ENCODE data around the gene TRABD2A.

TRABD2A gene

DNA sequence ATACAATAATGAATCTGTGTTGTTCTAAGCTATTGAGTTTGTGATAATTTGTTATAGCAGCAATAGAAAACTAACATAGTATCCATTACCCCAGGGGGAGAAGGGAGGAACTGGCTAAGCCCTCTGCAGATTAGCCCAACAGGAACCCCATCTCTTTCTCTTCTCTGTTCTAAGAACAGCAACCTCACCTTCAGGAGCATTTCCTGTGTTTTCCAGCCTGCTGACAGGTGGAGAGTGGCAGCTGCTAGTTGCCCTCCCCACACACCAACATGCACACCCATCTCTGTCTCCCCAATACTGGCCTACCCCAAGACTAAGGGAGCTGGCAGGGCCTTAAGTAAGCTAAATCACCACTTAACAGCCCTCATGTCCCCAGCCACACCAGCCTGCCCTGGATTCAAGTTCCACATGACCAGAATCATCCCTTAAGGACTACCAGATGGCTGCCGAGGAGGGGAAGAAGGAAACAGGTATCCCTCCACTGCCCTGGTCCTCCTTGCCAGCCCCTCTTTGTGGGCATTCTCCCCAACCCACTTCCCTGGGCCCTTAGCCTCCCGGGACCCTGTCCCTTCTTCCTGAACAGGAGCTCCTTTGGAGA is 52.8 kb downstream of the TRABD2A start:
- in situ Hi-C loops (cut with MboI; ENCODE audit: low sequenced_read_pairs): no loop called here

- in situ Hi-C loops (cut with MboI; ENCODE audit: low sequenced_read_pairs): no loop called here
These were observed 57.1 kb downstream of the TRABD2A start for GRCh38 chr2:84823788-84824187.

GRCh38 chr2:84823229-84823628 is 57.7 kb downstream of the TRABD2A start:
- in situ Hi-C loops (cut with MboI; ENCODE audit: low sequenced_read_pairs): no loop called here

- in situ Hi-C loops (cut with MboI; ENCODE audit: low sequenced_read_pairs): no loop called here
These were observed 59.1 kb downstream of the TRABD2A start for GRCh38 chr2:84821806-84822205.

DNA sequence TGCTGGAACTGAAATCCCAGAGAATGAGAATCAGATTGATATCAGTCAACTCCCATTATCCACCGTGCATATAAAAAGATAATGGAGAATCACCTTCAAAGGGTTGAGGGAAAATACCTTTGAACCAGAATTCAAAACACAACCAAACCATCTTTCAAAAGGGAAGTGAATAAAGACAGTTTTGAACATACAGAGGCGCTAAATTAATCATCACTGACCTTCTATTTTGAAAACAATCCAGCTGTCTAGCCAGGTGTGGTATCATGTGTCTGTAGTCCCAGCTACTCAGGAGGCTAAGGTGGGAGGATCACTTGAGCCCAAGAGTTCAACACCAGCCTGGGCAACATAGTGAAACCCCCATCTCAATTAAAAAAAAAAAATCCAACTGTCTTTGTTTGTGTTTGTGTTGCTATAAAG is 63.6 kb downstream of the TRABD2A start:
- in situ Hi-C loops (cut with MboI; ENCODE audit: low sequenced_read_pairs): no loop called here

DNA sequence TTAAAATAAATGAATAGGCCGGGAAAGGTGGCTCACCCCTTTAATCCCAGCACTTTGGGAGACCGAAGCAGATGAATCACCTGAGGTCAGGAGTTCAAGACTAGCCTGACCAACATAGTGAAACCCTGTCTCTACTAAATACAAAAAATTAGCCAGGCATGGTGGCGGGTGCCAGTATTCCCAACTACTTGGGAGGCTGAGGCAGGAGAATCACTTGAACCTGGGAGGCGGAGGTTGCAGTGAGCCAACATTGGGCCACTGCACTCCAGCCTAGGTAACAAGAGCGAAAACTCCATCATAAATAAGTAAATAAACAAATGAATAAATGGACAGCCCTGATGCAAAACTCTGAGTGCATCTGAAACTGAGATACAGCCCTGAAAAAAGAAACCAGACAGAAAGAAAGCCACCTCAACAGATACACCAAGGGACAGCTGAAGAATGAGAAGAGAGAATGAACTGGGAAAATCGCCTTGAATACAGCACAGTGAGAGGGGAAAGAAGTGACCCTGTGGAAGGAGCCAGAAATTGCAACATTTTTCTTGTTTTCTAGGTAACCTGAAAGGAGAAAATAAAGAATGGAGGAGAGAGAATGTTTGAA is 64.4 kb downstream of the TRABD2A start:
- in situ Hi-C loops (cut with MboI; ENCODE audit: low sequenced_read_pairs): no loop called here

GRCh38 chr2:84815146-84815545 is 65.7 kb downstream of the TRABD2A start:
- in situ Hi-C loops (cut with MboI; ENCODE audit: low sequenced_read_pairs): no loop called here

GRCh38 chr2:84811839-84812431 is 68.9 kb downstream of the TRABD2A start:
- in situ Hi-C loops (cut with MboI; ENCODE audit: low sequenced_read_pairs): no loop called here

GRCh38 chr2:84808279-84808678 is 72.6 kb downstream of the TRABD2A start:
- in situ Hi-C loops (cut with MboI; ENCODE audit: low sequenced_read_pairs): no loop called here

DNA sequence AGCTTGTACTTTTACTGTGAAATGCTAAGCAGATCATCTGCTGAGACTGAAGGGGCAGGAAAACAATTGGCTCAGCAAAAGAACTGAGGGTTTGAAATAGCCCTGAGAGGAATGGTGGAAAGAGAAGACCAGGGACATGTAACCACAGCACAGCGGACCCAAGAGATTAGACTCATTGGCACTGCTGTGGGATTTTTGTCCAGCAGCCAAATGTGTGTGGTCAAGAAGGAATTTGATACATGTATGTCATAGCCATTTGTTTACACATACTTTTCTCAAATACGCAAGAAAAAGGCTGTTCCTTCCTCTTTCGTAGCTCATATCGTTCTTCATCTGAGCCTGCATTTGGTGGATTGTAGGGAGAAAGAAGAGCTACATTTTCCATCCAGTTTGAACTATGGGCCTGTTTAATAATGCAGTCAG is 73.8 kb downstream of the TRABD2A start:
- in situ Hi-C loops (cut with MboI; ENCODE audit: low sequenced_read_pairs): no loop called here

DNA sequence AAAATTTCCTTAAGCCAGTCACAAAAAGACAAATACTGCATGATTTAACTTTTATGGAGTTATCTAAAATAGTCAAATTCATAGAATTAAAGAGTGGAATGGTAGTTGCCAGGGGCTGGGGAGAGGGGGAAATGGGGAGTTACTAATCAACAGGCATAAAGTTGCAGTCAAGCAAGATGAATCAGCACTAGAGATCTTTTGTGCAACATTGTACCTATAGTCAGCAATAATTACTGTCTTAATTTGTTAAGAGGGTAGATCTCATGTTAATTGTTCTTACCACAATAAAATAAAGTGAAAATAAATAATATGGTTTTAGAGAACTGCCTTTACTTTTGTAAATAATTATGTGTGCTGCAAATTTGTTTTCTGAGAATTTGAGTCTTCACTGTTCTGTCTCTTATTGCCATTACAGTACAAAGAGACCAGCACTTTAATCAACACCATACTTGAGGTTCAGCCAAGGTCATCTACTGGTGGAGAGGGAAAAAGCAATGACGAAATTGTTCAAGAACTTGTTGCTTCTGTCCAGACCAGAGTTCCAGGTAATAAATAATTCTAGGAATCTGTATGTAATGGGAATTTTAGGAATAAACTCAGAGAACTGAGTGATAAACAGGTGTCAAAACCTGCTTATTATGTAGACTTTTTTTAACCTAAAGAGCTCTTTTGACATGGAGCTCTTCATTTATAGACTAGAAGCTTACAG is 75.5 kb downstream of the TRABD2A start:
- in situ Hi-C loops (cut with MboI; ENCODE audit: low sequenced_read_pairs): no loop called here

DNA sequence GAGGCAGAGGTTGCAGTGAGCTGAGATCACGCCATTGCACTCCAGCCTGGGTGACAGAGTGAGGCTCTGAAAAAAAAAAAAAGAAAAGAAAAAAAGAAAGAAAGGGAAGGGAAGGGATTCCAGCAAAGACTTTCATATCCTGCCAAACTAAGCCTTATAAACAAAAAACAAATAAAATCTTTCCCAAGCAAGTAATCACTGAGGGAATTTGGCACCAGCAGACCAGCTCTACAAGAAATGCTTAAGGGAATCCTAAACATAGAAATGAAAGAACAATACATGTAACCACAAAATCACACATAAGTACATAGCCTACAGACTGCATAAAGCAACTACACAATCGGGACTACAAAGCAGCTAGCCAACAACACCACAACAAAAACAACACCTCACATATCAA is 79.1 kb downstream of the TRABD2A start:
- in situ Hi-C loops (cut with MboI; ENCODE audit: low sequenced_read_pairs): no loop called here

GRCh38 chr2:84800194-84800805 is 80.6 kb downstream of the TRABD2A start:
- in situ Hi-C loops (cut with MboI; ENCODE audit: low sequenced_read_pairs): no loop called here

GRCh38 chr2:84799772-84800171 is 81.1 kb downstream of the TRABD2A start:
- in situ Hi-C loops (cut with MboI; ENCODE audit: low sequenced_read_pairs): no loop called here

- in situ Hi-C loops (cut with MboI; ENCODE audit: low sequenced_read_pairs): no loop called here
These were observed 83.6 kb downstream of the TRABD2A start for GRCh38 chr2:84797271-84797670.

GRCh38 chr2:84796798-84797197 is 84.1 kb downstream of the TRABD2A start:
- in situ Hi-C loops (cut with MboI; ENCODE audit: low sequenced_read_pairs): no loop called here

DNA sequence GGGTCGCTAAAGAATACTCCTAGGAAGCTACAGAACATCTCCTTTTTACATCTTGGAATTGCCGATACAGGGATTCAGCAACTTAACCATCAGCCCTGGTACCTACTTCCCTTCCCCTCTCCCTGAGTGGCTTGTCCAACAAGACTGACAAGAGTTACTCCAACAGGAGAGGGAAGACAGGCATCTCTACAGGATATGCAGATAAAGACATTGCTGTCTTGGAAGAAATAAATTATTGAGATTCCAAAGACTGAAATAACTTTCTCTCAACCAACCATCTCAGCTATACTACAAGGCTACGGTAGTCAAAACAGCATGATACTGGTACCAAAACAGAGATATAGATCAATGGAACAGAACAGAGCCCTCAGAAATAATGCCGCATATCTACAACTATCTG is 87.2 kb downstream of the TRABD2A start:
- in situ Hi-C loops (cut with MboI; ENCODE audit: low sequenced_read_pairs): no loop called here

GRCh38 chr2:84792856-84793522 is 87.9 kb downstream of the TRABD2A start:
- in situ Hi-C loops (cut with MboI; ENCODE audit: low sequenced_read_pairs): no loop called here

DNA sequence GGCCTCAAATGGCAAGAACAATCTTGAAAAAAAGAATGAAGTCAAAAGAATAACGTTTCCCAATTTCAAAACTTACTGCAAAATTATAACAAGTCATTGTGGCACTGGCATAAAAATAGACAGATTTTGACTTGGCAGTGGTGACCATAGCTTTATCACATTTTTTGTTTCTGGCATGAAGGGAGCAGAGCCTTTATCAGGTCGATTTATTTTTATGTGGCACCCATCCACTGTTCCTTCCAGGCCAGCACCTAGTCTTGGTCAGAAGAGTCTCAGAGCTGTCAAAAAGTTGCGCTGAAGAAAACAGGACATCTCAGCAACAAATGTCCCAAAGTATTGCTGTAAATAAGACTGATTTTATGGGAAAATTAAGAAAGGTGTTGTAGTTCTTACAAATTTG is 92.4 kb downstream of the TRABD2A start:
- in situ Hi-C loops (cut with MboI; ENCODE audit: low sequenced_read_pairs): no loop called here

GRCh38 chr2:84788027-84788426 is 92.9 kb downstream of the TRABD2A start:
- in situ Hi-C loops (cut with MboI; ENCODE audit: low sequenced_read_pairs): no loop called here

DNA sequence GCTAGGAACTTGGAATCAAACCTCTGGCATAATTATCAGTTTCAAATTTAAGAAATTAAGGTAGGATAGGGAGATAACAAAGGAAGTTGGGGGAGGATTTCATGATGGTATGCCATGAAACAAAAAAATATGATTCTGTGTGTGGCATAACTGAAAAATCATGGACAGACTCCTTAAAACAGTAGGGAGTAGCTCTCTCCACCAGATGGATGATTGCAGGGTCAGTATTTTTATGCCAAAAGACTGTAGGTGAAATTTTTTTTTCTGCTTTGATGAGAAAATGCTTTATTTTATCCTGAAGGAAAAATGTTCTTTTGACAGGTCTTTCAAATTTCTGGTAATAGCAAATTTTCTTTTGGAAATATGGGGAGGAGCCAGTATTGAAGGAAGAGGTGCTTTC is 94.3 kb downstream of the TRABD2A start:
- in situ Hi-C loops (cut with MboI; ENCODE audit: low sequenced_read_pairs): no loop called here

Measured in HL-60/S4 (cell line).